H1 (cell line): ENCODE results near the gene TFCP2. TPM values are rescaled to one million over a fixed set of nuclear protein-coding genes. Genes with fewer than 3 reads are reported as not detected.

Experiments
- CTCF ChIA-PET: fragments of 300-600 bp; sonication (Branson Sonifier 250); formaldehyde crosslinking; loops from one replicate; lab custom pipeline; 2021; ENCODE audit not compliant: partially characterized antibody; lab: Charles Lee
- POLR2A ChIA-PET: fragments of 300-600 bp; sonication (Branson Sonifier 250); formaldehyde crosslinking; loops from one replicate; lab custom pipeline; 2021; ENCODE audit warnings: inconsistent platforms; ENCODE audit not compliant: partially characterized antibody; lab: Charles Lee
- DNase-seq, 2 experiments: peaks; one replicate each; pipeline versions ENCODE4 v3.0.0 to v3.0.0-alpha.2; 2010 to 2022; ENCODE audit warnings: low spot score in 2 of 2, low read depth in 1 of 2, mixed read lengths in 1 of 2
- FAIRE-seq: peaks from 2 replicates; lab custom pipeline; 2011; peaks lifted over from hg19 to GRCh38; lab: Jason Lieb, UNC
- H2AFZ ChIP-seq: 2 replicates; pipeline ENCODE4 v1.8.1; 2012; ENCODE audit warnings: low read length, inconsistent platforms
- H2AK5ac ChIP-seq: 2 replicates; pipeline ENCODE4 v1.6.1; 2013; ENCODE audit warnings: low read depth, low read length
- H2BK120ac ChIP-seq: replicated peaks from 2 replicates; pipeline ENCODE3; 2013; ENCODE audit warnings: low read depth, low read length, inconsistent platforms
- H2BK12ac ChIP-seq: 2 replicates; pipeline ENCODE4 v1.6.1; 2013; ENCODE audit warnings: low read depth, low read length
- H2BK15ac ChIP-seq: 2 replicates; pipeline ENCODE4 v1.6.1; 2013; ENCODE audit warnings: low read length
- H2BK20ac ChIP-seq: 2 replicates; pipeline ENCODE4 v1.6.1; 2013; ENCODE audit warnings: low read length
- H2BK5ac ChIP-seq: 2 replicates; pipeline ENCODE4 v1.6.1; 2013; ENCODE audit warnings: low read depth, low read length
- H3K14ac ChIP-seq: 2 replicates; pipeline ENCODE4 v1.6.1; 2013; ENCODE audit warnings: inconsistent platforms; ENCODE audit not compliant: insufficient read length
- H3K18ac ChIP-seq: 2 replicates; pipeline ENCODE4 v1.6.1; 2013; ENCODE audit warnings: low read length; ENCODE audit errors: extremely low read depth
- H3K23ac ChIP-seq: 2 replicates; pipeline ENCODE4 v1.6.1; 2013; ENCODE audit warnings: inconsistent platforms; ENCODE audit not compliant: insufficient read length
- H3K23me2 ChIP-seq: 2 replicates; pipeline ENCODE4 v1.6.1; 2013; ENCODE audit warnings: low read depth, low read length
- H3K27ac ChIP-seq: 2 replicates; pipeline ENCODE4 v1.6.1; 2011; ENCODE audit warnings: low read depth, low read length, inconsistent platforms
- H3K27me3 ChIP-seq, 4 experiments: replicated peaks in 1 of 4; 1 replicate in 1 of 4; 2 replicates in 3 of 4; pipeline versions ENCODE4 v1.6.1 to v1.8.1; 2011 to 2013; ENCODE audit warnings: low read length in 3 of 4, mild to moderate bottlenecking in 3 of 4, inconsistent platforms in 2 of 4, mixed read lengths in 2 of 4, moderate library complexity in 1 of 4; ENCODE audit not compliant: control insufficient read depth in 3 of 4, insufficient read depth in 3 of 4; ENCODE audit errors: extremely low read depth in 1 of 4
- H3K36me3 ChIP-seq, 4 experiments: 2 replicates each; pipeline versions ENCODE4 v1.6.1 to v1.8.1; 2011 to 2013; ENCODE audit warnings: mild to moderate bottlenecking in 4 of 4, low read length in 3 of 4, moderate library complexity in 2 of 4, control low read depth in 1 of 4, inconsistent platforms in 1 of 4; ENCODE audit not compliant: insufficient read depth in 4 of 4, control insufficient read depth in 2 of 4
- H3K4ac ChIP-seq: replicated peaks from 2 replicates; pipeline ENCODE3; 2013; ENCODE audit warnings: low read length, low read depth, mixed read lengths, inconsistent platforms; ENCODE audit not compliant: insufficient read length
- H3K4me1 ChIP-seq, 4 experiments: replicated peaks in 1 of 4; 1 replicate in 1 of 4; 2 replicates in 3 of 4; pipeline versions ENCODE4 v1.6.1 to v1.8.1; 2011 to 2013; ENCODE audit warnings: low read length in 3 of 4, inconsistent platforms in 2 of 4, mixed read lengths in 1 of 4; ENCODE audit not compliant: insufficient read depth in 4 of 4, control insufficient read depth in 3 of 4
- H3K4me2 ChIP-seq, 2 experiments: 2 replicates each; pipeline versions ENCODE4 v1.6.1 to v1.8.1; 2011 to 2013; ENCODE audit warnings: low read depth in 2 of 2, low read length in 2 of 2, control low read depth in 1 of 2, inconsistent platforms in 1 of 2, mild to moderate bottlenecking in 1 of 2; ENCODE audit not compliant: insufficient read depth in 1 of 2
- H3K4me3 ChIP-seq, 4 experiments: fragments of 200-600, 300-600 bp in 1 of 4; sonication (generic), shearing (Covaris generic), sonication (Bioruptor Twin) in 1 of 4; 2 replicates each; pipeline versions ENCODE4 v1.5.1 to v1.8.1; 2011 to 2016; ENCODE audit warnings: low read length in 4 of 4, low read depth in 3 of 4, control low read depth in 2 of 4, inconsistent platforms in 2 of 4, mild to moderate bottlenecking in 2 of 4, mixed read lengths in 1 of 4, moderate library complexity in 1 of 4; ENCODE audit not compliant: insufficient read depth in 2 of 4; ENCODE audit errors: extremely low read depth in 1 of 4
- H3K56ac ChIP-seq: replicated peaks from 2 replicates; pipeline ENCODE3; 2013; ENCODE audit warnings: low read depth, mild to moderate bottlenecking, mixed read lengths, low read length, inconsistent platforms; ENCODE audit not compliant: insufficient read length
- H3K79me1 ChIP-seq: 2 replicates; pipeline ENCODE4 v1.6.1; 2013; ENCODE audit warnings: low read depth, low read length, control low read depth
- H3K79me2 ChIP-seq, 2 experiments: 2 replicates each; pipeline versions ENCODE4 v1.6.1 to v1.8.1; 2012 to 2013; ENCODE audit warnings: low read length in 2 of 2, mild to moderate bottlenecking in 2 of 2, inconsistent platforms in 1 of 2; ENCODE audit not compliant: insufficient read depth in 2 of 2, control insufficient read depth in 1 of 2
- H3K9ac ChIP-seq, 4 experiments: replicated peaks in 1 of 4; 1 replicate in 1 of 4; 2 replicates in 3 of 4; pipeline versions ENCODE4 v1.6.1 to v1.8.1; 2011 to 2013; ENCODE audit warnings: low read depth in 3 of 4, low read length in 3 of 4, control low read depth in 2 of 4, mild to moderate bottlenecking in 2 of 4, moderate library complexity in 2 of 4, inconsistent platforms in 1 of 4; ENCODE audit errors: extremely low read depth in 1 of 4
- H3K9me3 ChIP-seq, 2 experiments: 2 replicates each; pipeline versions ENCODE4 v1.6.1 to v1.8.1; 2012 to 2013; ENCODE audit warnings: mild to moderate bottlenecking in 2 of 2, moderate library complexity in 2 of 2, control low read depth in 1 of 2, inconsistent platforms in 1 of 2, low read depth in 1 of 2, low read length in 1 of 2, mixed read lengths in 1 of 2; ENCODE audit not compliant: insufficient read depth in 2 of 2
- H4K20me1 ChIP-seq, 2 experiments: replicated peaks in 1 of 2; 2 replicates each; pipeline versions ENCODE3 to v1.8.1; 2011 to 2013; ENCODE audit warnings: inconsistent platforms in 2 of 2, low read length in 2 of 2, mild to moderate bottlenecking in 1 of 2; ENCODE audit not compliant: insufficient read depth in 2 of 2, control insufficient read depth in 1 of 2
- H4K5ac ChIP-seq: 2 replicates; pipeline ENCODE4 v1.6.1; 2013; ENCODE audit warnings: low read length, low read depth, mixed read lengths, inconsistent platforms; ENCODE audit not compliant: insufficient read length
- H4K8ac ChIP-seq: 2 replicates; pipeline ENCODE4 v1.8.0; 2013; ENCODE audit warnings: mild to moderate bottlenecking, moderate library complexity, low read length, inconsistent platforms; ENCODE audit not compliant: insufficient read depth; ENCODE audit errors: extremely low read depth
- H4K91ac ChIP-seq: replicated peaks from 2 replicates; pipeline ENCODE3; 2013; ENCODE audit warnings: low read length, mixed read lengths, inconsistent platforms; ENCODE audit not compliant: insufficient read length
- ASH2L ChIP-seq: fragments of 200-600, 300-600 bp; sonication (generic); IDR thresholded peaks from one replicate; pipeline ENCODE4 v1.7.1; 2017; ENCODE audit warnings: low read length
- CBX8 ChIP-seq: fragments of 300-800, 300-1000 bp; sonication (generic); IDR thresholded peaks from 2 replicates; pipeline ENCODE4 v1.7.1; 2016; ENCODE audit warnings: low read depth, low read length, borderline replicate concordance
- CEBPB ChIP-seq: IDR thresholded peaks from 2 replicates; pipeline ENCODE4 v1.6.1; 2012; ENCODE audit warnings: low read depth, low read length
- CHD1 ChIP-seq: IDR thresholded peaks from 2 replicates; pipeline ENCODE4 v1.6.1; 2012; ENCODE audit warnings: low read depth, low read length, improper control_type of control experiment
- FOSL1 ChIP-seq: IDR thresholded peaks from 2 replicates; pipeline ENCODE4 v1.6.1; 2011; ENCODE audit warnings: mild to moderate bottlenecking, low read depth, low read length, moderate library complexity; ENCODE audit not compliant: insufficient read depth
- GTF2F1 ChIP-seq: IDR thresholded peaks from 2 replicates; pipeline ENCODE4 v1.6.1; 2012; ENCODE audit warnings: low read depth, low read length, improper control_type of control experiment, borderline replicate concordance
- KDM5A ChIP-seq: fragments of 200-600 bp; IDR thresholded peaks from 2 replicates; pipeline ENCODE4 v1.7.1; 2012; ENCODE audit warnings: mild to moderate bottlenecking, low read length, inconsistent platforms, mixed read lengths
- NANOG ChIP-seq: IDR thresholded peaks from 2 replicates; pipeline ENCODE4 v1.6.1; 2011; ENCODE audit warnings: low read length, low read depth, mild to moderate bottlenecking, inconsistent platforms; ENCODE audit not compliant: insufficient read depth, poor library complexity, severe bottlenecking
- POLR2A ChIP-seq, 2 experiments: IDR thresholded peaks; 1 replicate in 1 of 2; 2 replicates in 1 of 2; pipeline ENCODE4 v1.6.1; 2011; ENCODE audit warnings: low read depth in 2 of 2, low read length in 2 of 2, mild to moderate bottlenecking in 2 of 2; ENCODE audit errors: control extremely low read depth in 1 of 2
- RNF2 ChIP-seq: fragments of 200-900, 300-1000 bp; sonication (generic); IDR thresholded peaks from 2 replicates; pipeline ENCODE4 v1.7.1; 2016; ENCODE audit warnings: borderline replicate concordance, low read depth, mild to moderate bottlenecking, antibody characterized with exemption, low read length; ENCODE audit not compliant: poor library complexity, severe bottlenecking; ENCODE audit errors: missing control alignments
- SIX5 ChIP-seq: IDR thresholded peaks from 2 replicates; pipeline ENCODE4 v1.6.1; 2011; ENCODE audit warnings: mild to moderate bottlenecking, low read depth, low read length
- SP1 ChIP-seq: IDR thresholded peaks from 2 replicates; pipeline ENCODE4 v1.6.1; 2011; ENCODE audit warnings: low read depth, low read length
- SP2 ChIP-seq: IDR thresholded peaks from 2 replicates; pipeline ENCODE4 v1.6.1; 2012; ENCODE audit warnings: mild to moderate bottlenecking, low read length, inconsistent platforms
- SP4 ChIP-seq: IDR thresholded peaks from 2 replicates; pipeline ENCODE4 v1.6.1; 2012; ENCODE audit warnings: low read length, inconsistent platforms
- TAF7 ChIP-seq: optimal IDR thresholded peaks from 2 replicates; pipeline ENCODE3; 2011; ENCODE audit warnings: low read depth, mild to moderate bottlenecking, inconsistent platforms, low read length, moderate library complexity, borderline replicate concordance
- WGBS, 2 experiments: shearing (Covaris generic) in 1 of 2; methylation state at CpG; one replicate each; pipeline versions ENCODE4 v1.1.6 to v1.1.7; 2013 to 2015; ENCODE audit warnings: low lambda C conversion rate in 2 of 2, mixed read lengths in 2 of 2, inconsistent platforms in 1 of 2, low coverage in 1 of 2, missing lambda C conversion rate in 1 of 2; ENCODE audit not compliant: insufficient replicate concordance in 2 of 2, insufficient coverage in 1 of 2, insufficient read length in 1 of 2; ENCODE audit errors: extremely low coverage in 1 of 2, missing lambda C conversion rate in 1 of 2; 5-methylcytosine and 5-hydroxymethylcytosine counted together
- polyA plus RNA-seq, 7 experiments: library from polyadenylated mRNA; depleted of rRNA in 3 of 7; stranded (reverse) in 5 of 7; unstranded in 2 of 7; fragments of >200 nt in 5 of 7; fragments of 200-250 nt in 2 of 7; gene quantifications; 1 replicate in 5 of 7; 2 replicates in 1 of 7; 4 replicates in 1 of 7; pipeline versions ENCODE4 v1.2.1 to v1.2.3, GENCODE V29; 2011 to 2013; ENCODE audit warnings: missing spikeins in 2 of 7, mixed read lengths in 2 of 7
- total RNA-seq: library from RNA; stranded (reverse); fragmentation: NEBNext Ultra II Directional; extraction: Animal tissue kit (Norgen Biotek cat#: 25700); gene quantifications from 2 replicates; pipeline ENCODE4 v1.2.1, GENCODE V29; 2021
- TF ChIP-seq, protein P1 (sequence below): IDR thresholded peaks from 2 replicates; pipeline ENCODE4 v1.6.1; 2012; ENCODE audit warnings: inconsistent platforms

Gene TFCP2
- total and polyA plus RNA-seq, 2 of the 8 experiments (the other 6 are each of a cell fraction or from before 2014, with no cell fraction given), result 19.8 to 49.2 TPM

DNA sequence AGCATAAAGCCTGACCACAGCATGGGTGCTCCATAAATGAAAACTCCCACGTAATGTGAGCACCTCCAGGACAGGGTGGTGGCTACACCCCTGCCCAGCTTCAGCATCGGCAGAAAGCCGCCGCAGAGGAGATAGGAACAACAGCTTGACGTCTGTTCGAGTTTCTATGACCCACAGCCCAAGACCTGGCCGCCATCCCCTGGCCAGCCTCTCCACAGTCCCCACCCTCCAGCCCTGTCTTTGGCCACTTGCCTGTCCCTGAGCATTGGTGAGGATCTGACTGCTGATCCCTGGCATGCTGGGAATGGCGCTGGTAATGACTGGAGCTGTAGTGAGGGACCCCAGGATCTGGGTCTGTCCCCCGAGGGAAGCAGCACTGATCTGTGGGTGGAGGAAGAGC is 23.6 kb upstream of the TFCP2 start:
- DNase-seq, result no peak
- Histone ChIP-seq H4K91ac (no peak overlapping the region), H3K36me3 (no peaks in the 10 kb centered on the region), H3K23ac (no peak overlapping the region), H3K56ac (no peak overlapping the region), H4K20me1 (no peaks in the 10 kb centered on the region), H2BK20ac (no peak overlapping the region), H3K4me3 (no peak overlapping the region), H2BK12ac (no peak overlapping the region), H3K4me2 (no peak overlapping the region), H3K9me3 (no peaks in the 10 kb centered on the region), H2BK5ac (no peak overlapping the region), H3K14ac (no peak overlapping the region), H4K5ac (no peak overlapping the region), H3K4me1 (no peaks in the 10 kb centered on the region), H3K79me2 (no peaks in the 10 kb centered on the region), H2AFZ (no peak overlapping the region), H2BK120ac (no peak overlapping the region)
- no peak for TF ChIP-seq GTF2F1
- TF ChIP-seq FOSL1, result no peak
- no peak for TF ChIP-seq ASH2L
- no peak for TF ChIP-seq SP4
- TF ChIP-seq SIX5, result no peak
- no peak for TF ChIP-seq SP2
- no peak for TF ChIP-seq TAF7
- TF ChIP-seq CHD1, result no peak
- no peak for TF ChIP-seq POLR2A (IDR thresholded peaks at IDR 0.05; ENCODE audit: control extremely low read depth in 1 of 2, low read depth in 2 of 2, low read length in 2 of 2)
- TF ChIP-seq NANOG, result no peak
- no peak for TF ChIP-seq SP1
- TF ChIP-seq RNF2, result no peak
- no peak for TF ChIP-seq CEBPB
- no peak for TF ChIP-seq KDM5A
- TF ChIP-seq, protein P1, sequence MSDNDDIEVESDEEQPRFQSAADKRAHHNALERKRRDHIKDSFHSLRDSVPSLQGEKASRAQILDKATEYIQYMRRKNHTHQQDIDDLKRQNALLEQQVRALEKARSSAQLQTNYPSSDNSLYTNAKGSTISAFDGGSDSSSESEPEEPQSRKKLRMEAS, result no peak
- TF ChIP-seq CBX8, result no peak
- TF ChIP-seq, all 59 proteins: peak for 0
- H3K18ac ChIP-seq, result no peak overlapping the region
- H3K27ac ChIP-seq, result no peak overlapping the region
- no peak overlapping the region for H2AK5ac ChIP-seq
- H4K8ac ChIP-seq, result peak overlapping the region; percentile 72
- H3K79me1 ChIP-seq, result no peaks in the 10 kb centered on the region
- WGBS, 2 experiments, result 84% methylated on average over 9 of the region's 9 CpGs; no CpG with 5 or more reads in 1 of the 2 experiments
- no peak overlapping the region for H3K9ac ChIP-seq
- ChIA-PET CTCF (interaction anchor here (2.5 kb wide), 1 partner anchor 144 kb away, joined by 7 read pairs; no protein-coding TSS in a partner anchor), POLR2A (interaction anchor here (1.1 to 2.5 kb wide), 3 partner anchors 8 to 44 kb away, joined by 4 to 8 read pairs (median 4); no protein-coding TSS in a partner anchor)
- H3K23me2 ChIP-seq, result no peaks in the 10 kb centered on the region
- no peak for FAIRE-seq
- no peak overlapping the region for H2BK15ac ChIP-seq
- H3K27me3 ChIP-seq, result no peaks in the 10 kb centered on the region
- H3K4ac ChIP-seq, result no peak overlapping the region
